Ishikawa (cell line): Measurements from ENCODE around the gene TRPC6.

Experiments used
- CEBPB ChIP-seq: IDR thresholded peaks from 2 replicates; pipeline ENCODE4 v1.6.1; 2012
- EP300 ChIP-seq: IDR thresholded peaks from 2 replicates; pipeline ENCODE4 v1.6.1; 2012; ENCODE audit warnings: borderline replicate concordance
- FOXM1 ChIP-seq: IDR thresholded peaks from 2 replicates; pipeline ENCODE4 v1.6.1; 2012; ENCODE audit warnings: low read depth, borderline replicate concordance
- NFIC ChIP-seq: IDR thresholded peaks from 2 replicates; pipeline ENCODE4 v1.6.1; 2012
- RAD21 ChIP-seq: IDR thresholded peaks from 2 replicates; pipeline ENCODE4 v1.6.1; 2012; ENCODE audit warnings: low read depth
- REST ChIP-seq: IDR thresholded peaks from 2 replicates; pipeline ENCODE4 v1.6.1; 2012; ENCODE audit warnings: low read depth, mild to moderate bottlenecking
- TCF12 ChIP-seq: IDR thresholded peaks from 2 replicates; pipeline ENCODE4 v1.6.1; 2012; ENCODE audit warnings: low read depth
- TEAD4 ChIP-seq: IDR thresholded peaks from 2 replicates; pipeline ENCODE4 v1.6.1; 2012
- USF1 ChIP-seq: IDR thresholded peaks from 2 replicates; pipeline ENCODE4 v1.6.1; 2012
- YY1 ChIP-seq: IDR thresholded peaks from 2 replicates; pipeline ENCODE4 v1.6.1; 2012; ENCODE audit warnings: low read depth

- TF ChIP-seq REST = no peak
- TF ChIP-seq RAD21 = no peak
- no peak for TF ChIP-seq YY1
- no peak for TF ChIP-seq CEBPB
- TF ChIP-seq EP300 = no peak
- TF ChIP-seq USF1 = no peak
- TF ChIP-seq NFIC = no peak
- no peak for TF ChIP-seq TEAD4
- no peak for TF ChIP-seq FOXM1
- TF ChIP-seq TCF12 = no peak
Measured at GRCh38 chr11:101618709-101619108, 34.9 kb upstream of the TRPC6 start.
